Measurements from ENCODE around the gene DLG5.

Gene DLG5, protein sequence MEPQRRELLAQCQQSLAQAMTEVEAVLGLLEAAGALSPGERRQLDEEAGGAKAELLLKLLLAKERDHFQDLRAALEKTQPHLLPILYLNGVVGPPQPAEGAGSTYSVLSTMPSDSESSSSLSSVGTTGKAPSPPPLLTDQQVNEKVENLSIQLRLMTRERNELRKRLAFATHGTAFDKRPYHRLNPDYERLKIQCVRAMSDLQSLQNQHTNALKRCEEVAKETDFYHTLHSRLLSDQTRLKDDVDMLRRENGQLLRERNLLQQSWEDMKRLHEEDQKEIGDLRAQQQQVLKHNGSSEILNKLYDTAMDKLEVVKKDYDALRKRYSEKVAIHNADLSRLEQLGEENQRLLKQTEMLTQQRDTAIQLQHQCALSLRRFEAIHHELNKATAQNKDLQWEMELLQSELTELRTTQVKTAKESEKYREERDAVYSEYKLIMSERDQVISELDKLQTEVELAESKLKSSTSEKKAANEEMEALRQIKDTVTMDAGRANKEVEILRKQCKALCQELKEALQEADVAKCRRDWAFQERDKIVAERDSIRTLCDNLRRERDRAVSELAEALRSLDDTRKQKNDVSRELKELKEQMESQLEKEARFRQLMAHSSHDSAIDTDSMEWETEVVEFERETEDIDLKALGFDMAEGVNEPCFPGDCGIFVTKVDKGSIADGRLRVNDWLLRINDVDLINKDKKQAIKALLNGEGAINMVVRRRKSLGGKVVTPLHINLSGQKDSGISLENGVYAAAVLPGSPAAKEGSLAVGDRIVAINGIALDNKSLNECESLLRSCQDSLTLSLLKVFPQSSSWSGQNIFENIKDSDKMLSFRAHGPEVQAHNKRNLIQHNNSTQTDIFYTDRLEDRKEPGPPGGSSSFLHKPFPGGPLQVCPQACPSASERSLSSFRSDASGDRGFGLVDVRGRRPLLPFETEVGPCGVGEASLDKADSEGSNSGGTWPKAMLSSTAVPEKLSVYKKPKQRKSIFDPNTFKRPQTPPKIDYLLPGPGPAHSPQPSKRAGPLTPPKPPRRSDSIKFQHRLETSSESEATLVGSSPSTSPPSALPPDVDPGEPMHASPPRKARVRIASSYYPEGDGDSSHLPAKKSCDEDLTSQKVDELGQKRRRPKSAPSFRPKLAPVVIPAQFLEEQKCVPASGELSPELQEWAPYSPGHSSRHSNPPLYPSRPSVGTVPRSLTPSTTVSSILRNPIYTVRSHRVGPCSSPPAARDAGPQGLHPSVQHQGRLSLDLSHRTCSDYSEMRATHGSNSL (N-terminal part only)

GRCh38 chr10:77926566-77927401 is at the start of gene DLG5:
Gene DLG5, minus strand, starts transcription at chr10:77926755. Its CDS starts 235 bp downstream, at chr10:77926520.
- peak; percentile 38 to 42 for DNase-seq

GRCh38 chr10:77975086-77975666 is 48.6 kb upstream of the DLG5 start:
- no peak for DNase-seq

- no peak for DNase-seq
Observed at GRCh38 chr10:77974396-77975074, 48.0 kb upstream of the DLG5 start.

DNA sequence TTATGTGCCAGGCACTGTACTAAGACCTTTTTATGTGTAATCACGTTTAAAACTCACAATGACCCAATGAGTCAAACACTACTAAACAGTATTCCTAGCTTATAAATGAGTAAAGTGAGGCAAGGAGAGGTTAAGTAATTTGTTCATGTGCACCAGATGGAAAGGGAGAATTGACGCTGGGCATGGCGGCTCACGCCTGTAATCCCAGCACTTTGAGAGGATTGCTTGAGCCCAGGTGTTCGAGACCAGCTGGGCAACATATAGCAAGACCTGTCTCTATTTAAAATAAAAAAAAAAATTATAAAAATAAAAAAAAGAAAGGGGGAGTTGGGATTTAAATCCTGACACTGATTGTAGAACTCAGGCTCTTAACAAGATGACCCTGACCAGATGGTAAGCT is 46.7 kb upstream of the DLG5 start:
- no peak for DNase-seq

DNA sequence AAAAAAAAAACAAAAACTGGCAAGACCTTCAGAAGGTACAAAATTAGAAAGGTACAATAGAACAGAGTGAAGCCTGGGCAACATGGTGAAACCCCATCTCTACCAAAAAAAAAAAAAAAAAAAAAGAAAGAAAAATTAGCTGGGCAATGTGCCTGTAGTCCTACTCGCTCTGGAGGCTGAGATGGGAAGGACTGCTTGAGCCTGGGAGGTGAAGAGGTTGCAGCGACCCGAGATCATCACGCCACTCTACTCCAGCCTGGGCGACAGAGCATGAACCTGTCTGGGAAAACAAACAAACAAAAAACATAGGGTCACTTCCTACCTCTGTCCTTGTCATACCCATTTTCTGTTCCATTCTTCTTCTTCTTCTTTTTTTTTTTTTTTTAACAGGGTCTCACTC is 45.6 kb upstream of the DLG5 start:
- no peak for DNase-seq

DNA sequence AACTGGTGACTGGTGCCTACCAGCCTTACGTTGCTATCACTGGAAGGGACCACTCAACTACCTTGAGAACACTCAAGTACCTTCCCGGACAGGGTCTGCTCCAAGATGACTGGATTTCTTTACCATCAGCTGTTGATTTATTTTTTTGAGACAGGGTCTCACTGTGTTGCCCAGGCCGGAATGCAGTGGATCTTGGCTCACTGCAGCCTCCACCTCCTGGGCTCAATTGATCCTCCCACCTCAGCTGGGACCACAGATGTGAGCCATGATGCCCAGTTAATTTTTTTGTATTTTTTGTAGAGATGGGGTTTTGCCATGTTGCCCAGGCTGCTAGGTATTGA is 45.2 kb upstream of the DLG5 start:
- no peak for DNase-seq

DNA sequence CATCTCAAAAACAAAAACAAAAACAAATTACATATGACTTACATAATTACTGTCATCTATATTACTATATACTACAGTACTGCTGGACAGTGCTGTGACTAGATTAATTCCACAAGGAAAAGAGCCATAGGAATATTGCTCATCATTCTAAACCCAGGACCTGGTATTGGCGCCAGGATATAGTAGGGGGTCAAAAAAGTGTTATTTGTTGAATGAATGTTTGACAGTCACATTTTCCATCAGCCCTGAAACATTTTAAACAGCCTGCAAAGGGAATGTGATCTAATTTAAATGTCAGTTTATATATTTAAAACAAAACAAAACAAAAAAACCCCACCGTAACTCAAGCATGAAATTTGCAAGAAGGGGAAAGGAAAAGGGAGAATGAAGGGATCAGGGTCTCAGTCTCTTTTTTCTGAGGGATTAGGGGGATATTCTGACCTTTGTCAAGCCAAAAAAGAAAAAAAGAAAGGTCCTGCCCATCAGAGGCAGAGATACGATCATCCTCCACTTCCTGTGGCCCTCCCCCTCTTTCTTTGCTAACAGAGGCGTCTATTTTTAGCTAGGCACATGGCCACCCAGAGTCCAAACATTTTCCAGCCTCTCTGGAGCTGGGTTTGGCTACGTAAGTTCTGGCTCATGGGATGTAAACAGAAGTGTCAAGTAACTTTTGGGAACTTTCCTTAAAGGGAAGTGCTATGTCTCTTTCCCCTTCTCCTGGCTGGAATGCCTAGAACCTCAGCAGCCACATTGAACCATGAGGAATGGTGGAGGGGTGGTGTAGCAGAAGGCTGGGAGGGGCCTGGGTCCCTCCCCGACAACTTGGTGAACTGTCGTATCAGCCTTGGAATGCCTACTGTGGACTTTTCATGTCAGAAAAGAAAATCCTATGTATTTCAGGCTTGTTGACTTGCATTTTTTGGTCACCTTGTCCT is 44.6 kb upstream of the DLG5 start:
- no peak for DNase-seq

DNA sequence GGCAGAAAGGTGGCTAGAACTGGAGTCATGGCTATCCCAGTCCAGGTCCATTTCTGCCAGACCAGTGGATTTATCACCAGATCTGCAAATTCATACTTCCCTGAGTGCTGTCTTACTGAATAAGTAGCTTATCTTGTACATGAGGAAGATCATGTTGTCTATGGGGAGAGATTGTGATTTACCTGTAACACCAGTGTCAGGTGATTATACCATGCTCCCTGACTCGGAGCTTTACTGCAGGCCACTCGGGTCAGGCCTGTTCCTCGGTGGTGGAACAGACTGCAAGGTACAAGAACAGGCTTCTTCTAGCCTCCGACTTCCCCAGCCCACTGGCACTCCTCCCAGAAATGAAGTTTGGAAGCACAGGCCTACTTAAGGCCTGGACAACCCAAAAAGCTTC is 42.6 kb upstream of the DLG5 start:
- DNase-seq, result no peak

GRCh38 chr10:77967611-77968022 is 41.1 kb upstream of the DLG5 start:
- DNase-seq, result no peak

DNA sequence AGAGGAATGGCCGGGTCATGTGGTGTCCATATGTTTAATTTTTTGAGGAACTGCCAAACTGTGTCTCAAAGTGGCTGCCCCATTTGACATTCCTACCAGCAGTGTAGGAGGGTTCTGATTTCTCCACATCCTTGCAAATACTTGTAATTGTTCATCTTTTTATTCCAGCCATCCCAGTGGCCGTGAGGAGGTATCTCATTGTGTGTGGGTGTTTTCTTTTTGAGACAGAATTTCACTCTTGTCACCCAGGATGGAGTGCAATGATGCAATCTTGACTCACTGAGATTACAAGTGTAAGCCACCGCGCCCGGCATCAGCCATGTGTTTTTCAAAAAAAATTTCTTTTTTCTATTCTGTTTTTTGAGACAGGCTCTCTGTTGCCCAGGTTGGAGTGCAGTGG is 38.7 kb upstream of the DLG5 start:
- DNase-seq, result peak in 1 of 2 experiments; percentile 16

- no peak for DNase-seq
Observed at GRCh38 chr10:77964811-77965210, 38.3 kb upstream of the DLG5 start.

- DNase-seq, result no peak
Observed at GRCh38 chr10:77963901-77964300, 37.3 kb upstream of the DLG5 start.

DNA sequence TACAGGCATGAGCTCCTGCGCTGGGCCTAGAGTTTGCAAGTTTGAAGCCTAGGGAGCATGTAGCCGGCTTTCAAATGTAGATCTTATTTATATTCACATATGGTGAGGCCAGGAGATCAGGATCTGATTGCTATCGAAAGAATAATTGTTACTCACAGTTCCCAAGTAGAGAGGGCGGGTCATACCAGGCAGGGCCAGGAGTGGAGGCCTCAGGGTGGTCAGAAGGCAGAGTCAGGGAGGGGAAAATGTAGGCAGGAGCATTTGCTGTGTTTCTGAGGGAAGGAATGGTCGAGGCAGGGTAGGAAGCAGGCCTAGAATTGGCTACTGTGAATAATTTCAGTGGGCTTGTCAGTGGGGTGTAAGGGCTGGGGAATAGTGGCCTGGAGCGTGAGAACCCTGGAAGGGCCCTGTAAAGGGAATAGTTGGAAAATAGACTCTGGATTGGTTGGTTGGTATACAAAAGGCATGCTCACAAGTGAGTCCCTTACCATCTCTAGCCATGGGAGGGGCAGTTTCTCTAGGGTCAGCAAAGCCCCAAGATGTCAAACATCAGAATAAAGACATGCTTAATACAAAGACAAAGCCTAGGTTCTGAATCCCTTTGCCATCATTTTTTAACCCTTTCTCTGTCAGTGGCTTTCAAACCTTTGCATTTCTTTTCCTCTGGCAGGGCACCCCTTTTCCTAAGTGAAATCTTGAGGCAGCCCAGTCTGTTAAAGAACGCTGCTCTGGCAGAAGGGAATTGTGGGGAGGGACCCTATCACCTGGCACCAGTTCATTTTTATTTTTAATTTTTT is 36.0 kb upstream of the DLG5 start:
- DNase-seq, result no peak

- no peak for DNase-seq
Observed at GRCh38 chr10:77961668-77962067, 35.1 kb upstream of the DLG5 start.

- no peak for DNase-seq
Observed at GRCh38 chr10:77960829-77961329, 34.3 kb upstream of the DLG5 start.

GRCh38 chr10:77959887-77960455 is 33.4 kb upstream of the DLG5 start:
- no peak for DNase-seq

DNA sequence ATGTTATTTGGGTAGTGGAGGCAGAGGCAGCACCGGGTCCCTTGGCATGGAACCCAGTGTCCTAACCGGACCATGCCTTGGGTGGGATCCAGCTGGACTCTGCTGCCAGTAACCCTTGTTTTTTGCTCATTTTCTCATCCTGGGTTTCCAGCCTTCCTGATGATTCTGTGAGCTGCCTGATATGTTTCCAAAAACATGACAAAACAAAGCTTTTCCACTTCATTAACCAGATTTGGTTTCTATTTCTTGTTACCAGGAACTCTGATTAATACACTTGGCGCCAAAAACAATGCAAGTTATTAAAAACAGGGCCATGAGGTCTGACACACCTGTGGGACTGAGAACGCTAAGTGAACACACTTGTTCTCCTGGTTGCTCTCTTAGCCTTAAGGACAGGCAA is 32.8 kb upstream of the DLG5 start:
- DNase-seq, result no peak

- DNase-seq, result no peak
Observed at GRCh38 chr10:77955136-77955535, 28.6 kb upstream of the DLG5 start.

- no peak for DNase-seq
Observed at GRCh38 chr10:77949167-77949566, 22.6 kb upstream of the DLG5 start.

Measured in activated CD4-positive, alpha-beta T cell treated with anti-CD3 and anti-CD28 coated beads, Interleukin-2, amount 50 U/mL, for 48 hours (primary cell).